Measurements from ENCODE around the gene FXYD3.

The FXYD3 gene

DNA sequence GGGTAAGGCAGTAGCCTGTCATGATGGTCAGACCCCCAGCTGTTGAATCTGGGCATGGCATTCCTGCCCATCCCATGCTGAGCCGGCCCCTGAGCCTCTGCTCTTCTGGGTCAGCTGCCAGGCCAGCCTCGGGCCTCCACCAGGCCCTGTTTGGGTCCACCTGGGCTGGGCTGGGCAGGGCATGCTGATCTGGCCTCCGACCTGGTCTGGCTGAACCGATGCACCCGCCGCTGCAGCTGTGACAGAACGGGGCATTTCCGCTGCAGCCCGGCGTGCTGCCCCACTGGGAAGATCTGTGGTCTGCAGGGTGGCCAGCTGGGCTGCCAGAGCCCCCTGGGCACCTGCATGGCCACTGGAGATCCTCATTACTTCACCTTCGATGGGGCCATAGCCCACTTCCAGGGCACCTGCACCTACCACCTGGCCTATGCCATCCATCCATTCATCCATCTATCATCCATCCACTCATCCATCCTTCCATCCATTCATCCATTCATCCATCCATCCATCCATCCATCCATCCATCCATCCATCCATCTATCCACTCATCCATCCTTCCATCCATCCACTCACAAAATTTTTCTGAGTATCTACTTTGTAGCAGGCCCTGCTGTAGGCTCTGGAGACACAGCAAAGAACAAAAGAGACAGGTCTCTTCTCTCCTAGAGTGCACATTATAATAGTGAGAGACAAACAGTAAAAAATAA, 21.5 kb upstream of the FXYD3 start:
- Mint-ChIP-seq H3K4me1 (peaks cover 19% of the 10 kb centered on the region), H3K27ac (no peak overlapping the region), H3K9me3 (no peaks in the 10 kb centered on the region), H3K36me3 (ENCODE audit: low read depth) (no peaks in the 10 kb centered on the region), H3K27me3 (ENCODE audit: low read depth, poor library complexity) (peaks cover 14% of the 10 kb centered on the region), H3K4me3 (no peak overlapping the region)
- no peak for DNase-seq
- TF ChIP-seq, protein P1, sequence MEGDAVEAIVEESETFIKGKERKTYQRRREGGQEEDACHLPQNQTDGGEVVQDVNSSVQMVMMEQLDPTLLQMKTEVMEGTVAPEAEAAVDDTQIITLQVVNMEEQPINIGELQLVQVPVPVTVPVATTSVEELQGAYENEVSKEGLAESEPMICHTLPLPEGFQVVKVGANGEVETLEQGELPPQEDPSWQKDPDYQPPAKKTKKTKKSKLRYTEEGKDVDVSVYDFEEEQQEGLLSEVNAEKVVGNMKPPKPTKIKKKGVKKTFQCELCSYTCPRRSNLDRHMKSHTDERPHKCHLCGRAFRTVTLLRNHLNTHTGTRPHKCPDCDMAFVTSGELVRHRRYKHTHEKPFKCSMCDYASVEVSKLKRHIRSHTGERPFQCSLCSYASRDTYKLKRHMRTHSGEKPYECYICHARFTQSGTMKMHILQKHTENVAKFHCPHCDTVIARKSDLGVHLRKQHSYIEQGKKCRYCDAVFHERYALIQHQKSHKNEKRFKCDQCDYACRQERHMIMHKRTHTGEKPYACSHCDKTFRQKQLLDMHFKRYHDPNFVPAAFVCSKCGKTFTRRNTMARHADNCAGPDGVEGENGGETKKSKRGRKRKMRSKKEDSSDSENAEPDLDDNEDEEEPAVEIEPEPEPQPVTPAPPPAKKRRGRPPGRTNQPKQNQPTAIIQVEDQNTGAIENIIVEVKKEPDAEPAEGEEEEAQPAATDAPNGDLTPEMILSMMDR (IDR thresholded peaks at IDR 0.05), result no peak

DNA sequence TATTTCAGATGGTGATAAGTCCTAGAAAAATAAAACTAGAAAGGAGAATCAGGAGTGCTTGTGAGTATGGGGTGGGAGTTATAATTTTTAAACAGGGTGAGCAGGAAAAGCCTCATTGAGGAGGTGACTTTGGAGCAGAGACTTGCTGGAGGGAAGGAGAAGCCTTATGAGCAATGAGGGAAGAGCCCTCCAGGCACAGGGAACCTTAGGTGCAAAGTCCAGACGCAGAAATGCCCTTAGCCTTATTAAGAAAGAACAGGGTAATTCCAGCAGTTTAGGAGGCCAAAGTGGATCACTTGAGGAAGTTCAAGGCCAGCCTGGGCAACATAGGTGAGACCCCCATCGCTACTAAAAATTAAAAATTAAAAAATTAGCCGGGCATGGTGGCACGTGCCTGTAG, 21.0 kb upstream of the FXYD3 start:
- Mint-ChIP-seq H3K4me1 (peaks cover 19% of the 10 kb centered on the region), H3K4me3 (no peak overlapping the region), H3K36me3 (ENCODE audit: low read depth) (no peaks in the 10 kb centered on the region), H3K27ac (no peak overlapping the region), H3K9me3 (no peaks in the 10 kb centered on the region), H3K27me3 (ENCODE audit: low read depth, poor library complexity) (peaks cover 11% of the 10 kb centered on the region)
- no peak for DNase-seq
- TF ChIP-seq, protein P1 (IDR thresholded peaks at IDR 0.05), result no peak

DNA sequence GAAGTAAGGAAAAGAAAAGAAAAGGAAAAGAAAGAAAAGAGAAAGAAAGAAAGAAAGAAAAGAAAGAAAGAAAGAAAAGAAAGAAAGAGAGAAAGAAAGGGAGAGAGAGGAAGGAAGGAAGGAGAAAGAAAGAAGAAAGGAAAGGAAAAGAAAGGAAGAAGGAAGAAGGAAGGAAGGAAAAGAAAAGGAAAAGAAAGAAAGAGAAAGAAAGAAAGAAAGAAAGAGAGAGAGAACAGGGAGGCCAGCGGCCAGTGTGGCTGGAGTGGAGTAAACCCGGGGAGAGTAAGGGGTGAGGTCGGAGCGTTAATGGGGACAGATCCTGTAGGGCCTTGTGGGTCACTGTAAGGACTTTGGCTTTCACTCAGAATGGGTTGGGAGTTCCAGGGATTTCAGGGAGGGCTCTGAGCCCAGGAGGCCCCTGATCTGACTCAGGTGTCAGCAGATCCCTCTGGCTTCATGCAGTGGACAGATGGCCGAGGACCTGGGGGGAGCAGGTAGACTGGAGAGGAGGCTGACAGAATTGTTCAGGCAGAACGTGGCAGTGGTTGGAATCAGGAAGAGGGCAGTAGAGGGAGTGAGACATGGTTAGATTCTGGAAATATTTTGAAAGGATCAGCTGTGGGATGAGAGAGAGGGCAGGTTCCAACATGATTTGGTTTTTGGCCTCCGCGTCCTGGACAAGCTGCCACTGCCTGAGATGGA, 19.8 kb upstream of the FXYD3 start:
- Mint-ChIP-seq H3K36me3 (ENCODE audit: low read depth) (no peaks in the 10 kb centered on the region), H3K9me3 (no peaks in the 10 kb centered on the region), H3K27ac (peak overlapping the region; percentile 1), H3K27me3 (ENCODE audit: low read depth, poor library complexity) (peaks cover 11% of the 10 kb centered on the region), H3K4me1 (peaks cover 12% of the 10 kb centered on the region), H3K4me3 (no peak overlapping the region)
- no peak for DNase-seq
- TF ChIP-seq, protein P1 (IDR thresholded peaks at IDR 0.05), result no peak

DNA sequence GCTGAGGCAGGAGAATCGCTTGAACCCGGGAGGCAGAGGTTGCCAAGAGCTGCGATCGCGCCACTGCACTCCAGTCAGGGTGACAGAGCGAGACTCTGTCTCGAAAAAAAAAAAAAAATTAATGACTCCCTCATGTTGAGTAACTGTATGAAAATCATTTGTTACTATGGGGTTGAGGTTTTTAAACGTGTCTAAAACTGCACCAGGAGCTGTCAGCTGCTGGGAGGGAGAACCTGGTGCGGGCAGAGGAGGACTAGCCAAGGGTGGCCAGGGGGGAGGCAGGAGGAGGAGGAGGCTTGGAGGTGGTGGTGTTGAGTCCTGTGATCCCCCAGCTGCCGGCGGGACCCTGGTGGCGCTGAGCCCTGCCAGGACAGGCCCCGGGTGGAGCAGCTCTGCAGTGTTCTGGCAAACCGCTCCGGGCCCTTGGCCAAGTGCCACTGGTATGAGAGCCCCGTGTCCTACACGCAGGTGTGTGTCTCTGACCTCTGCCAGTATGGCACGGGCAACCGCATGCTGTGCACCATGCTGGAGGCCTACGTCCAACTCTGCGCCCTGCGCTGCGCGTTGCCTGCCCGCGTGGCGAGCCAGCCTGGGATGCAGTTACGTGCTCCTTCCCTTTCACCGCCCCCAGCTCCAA, 17.1 kb upstream of the FXYD3 start:
- Mint-ChIP-seq H3K9me3 (no peaks in the 10 kb centered on the region), H3K4me3 (no peak overlapping the region)

DNA sequence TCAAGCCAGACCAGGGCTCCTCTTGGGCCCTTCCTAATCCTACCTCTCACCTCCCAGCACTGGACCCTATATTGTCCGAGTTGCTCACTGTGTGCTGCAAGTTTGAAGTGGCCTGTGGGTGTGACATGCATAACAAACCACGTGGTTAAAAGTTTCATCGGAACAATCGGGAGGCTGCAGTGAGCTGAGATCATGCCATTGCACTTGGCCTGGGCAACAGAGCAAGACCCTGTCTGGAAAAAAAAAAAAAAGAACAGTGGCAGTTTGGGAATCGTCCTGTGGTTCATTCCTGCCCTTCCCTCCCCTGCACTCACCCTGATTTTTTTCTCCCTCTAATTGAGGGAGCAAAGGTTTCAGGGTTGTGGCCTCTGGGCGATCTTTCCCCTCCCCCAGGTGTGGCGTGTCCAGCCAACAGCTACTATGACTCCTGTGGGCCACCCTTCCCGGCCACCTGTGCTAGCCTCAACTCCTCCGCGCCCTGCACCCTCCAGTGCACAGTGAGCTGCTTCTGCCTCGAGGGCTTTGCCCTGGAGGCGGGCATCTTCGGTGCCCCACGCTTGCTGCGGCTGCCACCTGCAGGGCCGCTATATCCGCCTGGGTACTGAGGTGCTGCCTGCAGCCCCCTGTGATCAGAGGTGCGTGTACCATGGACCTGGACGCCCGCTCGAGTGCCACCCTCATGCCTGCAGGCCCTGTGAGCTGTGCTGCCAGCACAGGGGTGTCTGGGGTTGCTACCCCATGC, 16.3 kb upstream of the FXYD3 start:
- H3K4me3 Mint-ChIP-seq, result no peak overlapping the region
- DNase-seq, result no peak
- TF ChIP-seq, protein P1 (IDR thresholded peaks at IDR 0.05), result no peak
- H3K9me3 Mint-ChIP-seq, result no peaks in the 10 kb centered on the region
- peaks cover 12% of the 10 kb centered on the region for H3K4me1 Mint-ChIP-seq
- H3K27ac Mint-ChIP-seq, result no peak overlapping the region
- peaks cover 24% of the 10 kb centered on the region for H3K27me3 Mint-ChIP-seq (ENCODE audit: low read depth, poor library complexity)
- no peaks in the 10 kb centered on the region for H3K36me3 Mint-ChIP-seq (ENCODE audit: low read depth)

More for the DNA sequence above, 17.1 kb upstream of the FXYD3 start:
- no peak for DNase-seq
- peaks cover 12% of the 10 kb centered on the region for H3K4me1 Mint-ChIP-seq
- TF ChIP-seq, protein P1 (IDR thresholded peaks at IDR 0.05), result no peak
- no peak overlapping the region for H3K27ac Mint-ChIP-seq
- no peaks in the 10 kb centered on the region for H3K36me3 Mint-ChIP-seq (ENCODE audit: low read depth)
- peaks cover 18% of the 10 kb centered on the region for H3K27me3 Mint-ChIP-seq (ENCODE audit: low read depth, poor library complexity)
